Endothelial cell of umbilical vein (primary cell): ENCODE data around the gene MYRFL. TPM values are rescaled to one million over a fixed set of nuclear protein-coding genes. Genes with fewer than 3 reads are reported as not detected.

Source experiments
- BruUV-seq: library from RNA; stranded (reverse); fragments of 400-500 nt; replicated peaks from 2 replicates; lab custom pipeline; 2021; lab: Mats Ljungman, UMichigan
- CTCF ChIA-PET: fragments of 300-600, 350-600 bp; sonication (Branson Sonifier 250); formaldehyde crosslinking; loops from one replicate; lab custom pipeline; 2021; ENCODE audit warnings: antibody characterized with exemption, inconsistent platforms; lab: Charles Lee
- POLR2A ChIA-PET: fragments of 300-600, 350-600 bp; sonication (Branson Sonifier 250); formaldehyde crosslinking; loops from one replicate; lab custom pipeline; 2021; ENCODE audit warnings: antibody characterized with exemption, inconsistent platforms; lab: Charles Lee
- DNase-seq: peaks from one replicate; pipeline ENCODE4 v3.0.0-alpha.2; 2011; ENCODE audit warnings: low read depth, low spot score
- FAIRE-seq: peaks from 2 replicates; lab custom pipeline; 2011; peaks lifted over from hg19 to GRCh38; lab: Jason Lieb, UNC
- H2AFZ ChIP-seq: 2 replicates; pipeline ENCODE4 v1.6.0; 2012; ENCODE audit warnings: low read depth, low read length, control low read depth, inconsistent platforms
- H3K27ac ChIP-seq: 2 replicates; pipeline ENCODE4 v1.5.1; 2011; ENCODE audit warnings: low read depth, mild to moderate bottlenecking, control low read depth, low read length, moderate library complexity; ENCODE audit not compliant: insufficient read depth
- H3K27me3 ChIP-seq, 2 experiments: 2 replicates each; pipeline versions ENCODE4 v1.6.0 to v1.6.1; 2011; ENCODE audit warnings: low read length in 2 of 2, mixed read lengths in 1 of 2; ENCODE audit not compliant: control insufficient read depth in 2 of 2, insufficient read depth in 2 of 2
- H3K36me3 ChIP-seq, 2 experiments: 2 replicates in 1 of 2; 3 replicates in 1 of 2; pipeline ENCODE4 v1.5.1; 2011; ENCODE audit warnings: low read length in 2 of 2, mild to moderate bottlenecking in 1 of 2, moderate library complexity in 1 of 2; ENCODE audit not compliant: control insufficient read depth in 2 of 2, insufficient read depth in 2 of 2; ENCODE audit errors: extremely low read depth in 1 of 2
- H3K4me1 ChIP-seq: 3 replicates; pipeline ENCODE4 v1.5.1; 2011; ENCODE audit warnings: mild to moderate bottlenecking, low read length; ENCODE audit not compliant: control insufficient read depth, insufficient read depth; ENCODE audit errors: extremely low read depth
- H3K4me2 ChIP-seq: 2 replicates; pipeline ENCODE4 v1.6.1; 2011; ENCODE audit warnings: low read length, control low read depth, mixed read lengths; ENCODE audit not compliant: insufficient read depth
- H3K4me3 ChIP-seq, 3 experiments: fragments of 200-600 bp in 1 of 3; sonication (generic), shearing (Covaris generic) in 1 of 3; replicated peaks in 1 of 3; 2 replicates each; pipeline ENCODE4 v1.5.1; 2011 to 2016; ENCODE audit warnings: control low read depth in 3 of 3, low read length in 3 of 3, mild to moderate bottlenecking in 2 of 3, inconsistent platforms in 1 of 3, low read depth in 1 of 3, moderate library complexity in 1 of 3; ENCODE audit not compliant: insufficient read depth in 1 of 3
- H3K79me2 ChIP-seq: 2 replicates; pipeline ENCODE4 v1.6.0; 2012; ENCODE audit warnings: low read length, inconsistent platforms; ENCODE audit not compliant: control insufficient read depth, insufficient read depth
- H3K9ac ChIP-seq: replicated peaks from 2 replicates; pipeline ENCODE3; 2011; ENCODE audit warnings: low read length, control low read depth; ENCODE audit not compliant: insufficient read depth; ENCODE audit errors: extremely low read depth
- H3K9me1 ChIP-seq: replicated peaks from 3 replicates; pipeline ENCODE4 v1.6.0; 2011; ENCODE audit warnings: mild to moderate bottlenecking, low read length; ENCODE audit not compliant: control insufficient read depth, insufficient read depth; ENCODE audit errors: extremely low read depth
- H3K9me3 ChIP-seq: replicated peaks from 2 replicates; pipeline ENCODE4 v1.5.1; 2012; ENCODE audit warnings: low read length, inconsistent platforms; ENCODE audit not compliant: control insufficient read depth, insufficient read depth
- H4K20me1 ChIP-seq: replicated peaks from 2 replicates; pipeline ENCODE3; 2011; ENCODE audit warnings: mild to moderate bottlenecking, low read length; ENCODE audit not compliant: control insufficient read depth, insufficient read depth; ENCODE audit errors: extremely low read depth
- CTCF ChIP-seq, 2 donors: IDR thresholded peaks; 1 replicate in 1 of 2; 2 replicates in 1 of 2; pipeline ENCODE4 v1.5.1; 2011; ENCODE audit warnings: low read length in 2 of 2, mild to moderate bottlenecking in 2 of 2, moderate library complexity in 2 of 2, control low read depth in 1 of 2, inconsistent platforms in 1 of 2, low read depth in 1 of 2; ENCODE audit not compliant: insufficient read depth in 1 of 2; ENCODE audit errors: extremely low read depth in 1 of 2
- EZH2 ChIP-seq: IDR thresholded peaks from 2 replicates; pipeline ENCODE4 v1.6.1; 2012; ENCODE audit warnings: borderline replicate concordance, low read depth, mild to moderate bottlenecking, moderate library complexity, low read length, inconsistent platforms; ENCODE audit not compliant: severe bottlenecking
- FOS ChIP-seq: IDR thresholded peaks from 2 replicates; pipeline ENCODE4 v1.6.1; 2011; ENCODE audit warnings: mild to moderate bottlenecking, low read length, moderate library complexity, borderline replicate concordance; ENCODE audit not compliant: insufficient read depth
- GATA2 ChIP-seq: IDR thresholded peaks from 2 replicates; pipeline ENCODE4 v1.7.0; 2011; ENCODE audit warnings: low read depth, mild to moderate bottlenecking, moderate library complexity, mixed read lengths, low read length; ENCODE audit not compliant: insufficient read length, insufficient read depth
- JUN ChIP-seq: IDR thresholded peaks from 2 replicates; pipeline ENCODE4 v1.6.1; 2011; ENCODE audit warnings: borderline replicate concordance, low read depth; ENCODE audit not compliant: insufficient read length, insufficient read depth
- MAX ChIP-seq: IDR thresholded peaks from 2 replicates; pipeline ENCODE4 v1.6.1; 2011; ENCODE audit not compliant: insufficient read depth, insufficient read length
- MYC ChIP-seq: IDR thresholded peaks from one replicate; pipeline ENCODE4 v1.6.1; 2011; ENCODE audit warnings: mild to moderate bottlenecking, low read depth, low read length
- POLR2A ChIP-seq: IDR thresholded peaks from 2 replicates; pipeline ENCODE4 v1.6.1; 2012; ENCODE audit warnings: low read depth, mild to moderate bottlenecking, control low read depth, low read length
- POLR2AphosphoS5 ChIP-seq: IDR thresholded peaks from 2 replicates; pipeline ENCODE4 v1.6.1; 2012; ENCODE audit warnings: low read depth, mild to moderate bottlenecking, control low read depth, low read length, moderate library complexity; ENCODE audit not compliant: insufficient read depth
- dilution Hi-C: fragments of 300-500 bp; cut with MboI; formaldehyde crosslinking; loops from one replicate; pipeline ENCODE4 v1.15.0; 2019; ENCODE audit warnings: low sequenced_read_pairs; ENCODE audit not compliant: extremely low pct_ligation_motif_present
- intact Hi-C: fragments of 100-400 bp; cut with micrococcal nuclease; formaldehyde crosslinking; loops from one replicate; pipeline ENCODE4 v1.10.0; 2022
- polyA plus RNA-seq, 4 experiments: library from polyadenylated mRNA; depleted of rRNA in 3 of 4; stranded (reverse) in 3 of 4; unstranded in 1 of 4; fragments of >200 nt; gene quantifications; 2 replicates each; pipeline versions ENCODE4 v1.2.1 to v1.2.3, GENCODE V29; 2011 to 2012; ENCODE audit warnings: missing spikeins in 1 of 4
- total RNA-seq: library from RNA; stranded (reverse); gene quantifications from 2 replicates; pipeline ENCODE4 v1.2.3, GENCODE V29; 2021

The MYRFL gene
- total and polyA plus RNA-seq, 2 donors (not counting 3 experiments of a cell fraction or from before 2014, with no cell fraction given) = not detected

GRCh38 chr12:69922999-69923398 is 98.0 kb downstream of the MYRFL start:
- H3K4me3 ChIP-seq = no peak overlapping the region
- POLR2A ChIA-PET = no interaction called here
- no peak for FAIRE-seq
- H3K79me2 ChIP-seq = no peaks in the 10 kb centered on the region
- no peaks in the 10 kb centered on the region for H4K20me1 ChIP-seq
- no peak for DNase-seq
- H3K4me1 ChIP-seq = no peaks in the 10 kb centered on the region
- H3K9ac ChIP-seq = no peak overlapping the region
- BruUV-seq = no TSS peak
- dilution Hi-C loops (no loop called here), intact Hi-C loops (no loop called here)
- H3K36me3 ChIP-seq = no peaks in the 10 kb centered on the region
- peaks cover 0 to 2% of the 10 kb centered on the region in 2 experiments for H3K27me3 ChIP-seq
- H3K4me2 ChIP-seq = no peak overlapping the region
- H3K9me3 ChIP-seq = no peaks in the 10 kb centered on the region
- no peak overlapping the region for H3K27ac ChIP-seq
- H2AFZ ChIP-seq = no peak overlapping the region
- CTCF ChIA-PET = no interaction called here
- no peaks in the 10 kb centered on the region for H3K9me1 ChIP-seq
- TF ChIP-seq MAX (no peak), CTCF (IDR thresholded peaks at IDR 0.05; ENCODE audit: extremely low read depth in 1 of 2, insufficient read depth in 1 of 2, low read depth in 1 of 2, low read length in 2 of 2) (no peak), JUN (no peak), MYC (no peak), EZH2 (no peak), POLR2A (no peak), GATA2 (no peak), FOS (no peak), POLR2AphosphoS5 (no peak)
